GM21737 (cell line): ENCODE data around the gene BSND.
"Not testable (repeated sequence)": the region's sequence is repeated elsewhere in the genome, so short reads cannot be mapped to it uniquely, and the experiment has no call there.

Experiments used
- ATAC-seq: cut with Tn5 transposase; IDR thresholded peaks from one replicate; pipeline ENCODE4 v1.9.1; 2021; ENCODE audit warnings: mild to moderate bottlenecking, moderate library complexity; ENCODE audit not compliant: unreplicated experiment

Gene BSND

DNA sequence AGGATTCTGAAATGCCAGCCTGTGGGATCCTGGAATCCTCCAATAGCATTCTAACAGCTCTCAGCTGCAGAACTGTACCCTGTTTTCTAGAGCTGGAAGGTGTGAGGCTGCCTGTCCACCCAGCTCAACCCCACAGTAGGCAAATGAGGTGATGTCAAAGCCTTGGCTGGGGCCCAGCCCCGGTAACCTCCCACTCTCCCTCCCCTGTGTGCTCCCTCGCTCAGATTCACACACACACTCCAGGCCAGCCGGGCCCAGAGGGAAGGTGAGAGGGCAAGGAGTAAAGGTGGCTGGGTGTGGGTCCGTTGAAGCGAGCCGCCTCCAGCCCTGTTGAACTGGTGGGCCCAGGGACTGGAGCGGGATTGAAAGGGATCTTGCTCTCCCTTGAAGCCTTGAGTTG, at the start of gene BSND:
Gene BSND, plus strand, starts transcription at position 257 of the 400 bp plus-strand sequence. CDS start 254 bp downstream, outside the sequence.
- ATAC-seq, result no peak

DNA sequence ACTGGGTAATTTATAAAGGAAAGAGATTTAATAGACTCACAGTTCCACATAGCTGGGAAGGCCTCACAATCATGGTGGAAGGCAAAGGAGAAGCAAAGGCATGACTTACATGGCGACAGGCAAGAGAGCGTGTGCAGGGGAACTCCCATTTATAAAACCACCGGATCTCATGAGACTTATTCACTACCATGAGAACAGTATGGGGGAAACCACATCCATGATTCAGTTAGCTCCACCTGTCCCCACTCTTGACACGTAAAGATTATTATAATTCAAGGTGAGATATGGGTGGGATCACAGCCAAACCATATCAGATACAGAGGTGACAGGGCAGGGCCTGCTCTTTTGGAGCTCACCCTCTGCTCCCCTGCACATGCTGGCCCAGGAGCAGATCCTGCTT, 49.7 kb upstream of the BSND start:
- ATAC-seq, result no peak

DNA sequence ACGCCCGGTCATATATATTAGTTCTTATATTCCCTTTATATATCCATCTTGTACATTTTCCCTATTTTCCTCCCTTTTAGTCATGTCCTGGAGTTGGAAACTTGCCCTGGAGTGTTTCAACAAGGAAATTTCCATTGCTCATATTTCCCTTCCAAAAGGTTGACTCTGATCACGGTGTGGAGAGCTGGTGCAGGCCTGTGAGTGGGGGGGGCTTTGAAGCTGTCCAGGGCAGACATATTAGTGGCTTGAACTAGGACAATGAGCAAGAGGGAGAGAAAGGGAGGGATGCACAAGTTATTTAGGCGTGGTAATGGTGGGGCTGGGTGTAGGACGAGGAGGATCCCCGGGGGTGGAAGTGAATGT, 48.7 kb upstream of the BSND start:
- no peak for ATAC-seq

DNA sequence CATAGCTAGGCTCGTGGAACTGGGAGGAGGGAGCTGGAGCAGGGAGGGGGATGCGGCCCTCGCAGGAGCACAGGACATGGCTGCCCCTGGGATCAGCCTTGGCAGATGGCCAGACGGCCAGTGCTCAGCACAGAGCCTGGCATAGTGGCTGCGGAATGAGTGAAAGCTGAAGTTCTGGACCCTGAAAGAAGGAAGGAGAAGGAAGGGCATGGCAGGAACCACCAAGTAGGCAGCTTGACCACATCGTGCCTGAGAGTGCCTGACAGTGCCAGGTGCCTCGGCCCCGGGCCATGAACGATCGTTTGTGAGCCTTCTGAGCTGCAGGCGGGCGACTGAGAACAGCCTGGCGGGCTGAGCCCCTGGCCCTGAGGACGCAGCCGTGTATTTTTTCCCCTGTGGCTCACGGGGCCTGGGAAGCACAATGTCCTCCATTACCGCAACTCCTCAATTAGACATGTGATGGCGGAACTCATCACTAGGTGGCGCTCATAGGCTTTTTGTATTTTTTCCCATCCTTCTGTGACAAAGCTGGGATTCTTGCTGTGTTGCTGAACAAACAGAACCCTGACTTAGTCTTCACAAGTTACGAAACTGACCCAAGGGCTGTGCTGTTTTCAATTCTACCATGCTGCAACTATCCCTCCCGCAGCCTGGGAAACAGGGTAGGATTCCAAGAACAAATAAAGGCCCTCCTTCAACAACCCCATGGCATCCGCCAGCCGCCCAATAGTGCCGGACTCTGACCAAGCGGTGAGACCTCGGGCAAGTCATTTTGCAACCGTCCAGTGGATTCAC, 48.2 kb upstream of the BSND start:
- no peak for ATAC-seq

DNA sequence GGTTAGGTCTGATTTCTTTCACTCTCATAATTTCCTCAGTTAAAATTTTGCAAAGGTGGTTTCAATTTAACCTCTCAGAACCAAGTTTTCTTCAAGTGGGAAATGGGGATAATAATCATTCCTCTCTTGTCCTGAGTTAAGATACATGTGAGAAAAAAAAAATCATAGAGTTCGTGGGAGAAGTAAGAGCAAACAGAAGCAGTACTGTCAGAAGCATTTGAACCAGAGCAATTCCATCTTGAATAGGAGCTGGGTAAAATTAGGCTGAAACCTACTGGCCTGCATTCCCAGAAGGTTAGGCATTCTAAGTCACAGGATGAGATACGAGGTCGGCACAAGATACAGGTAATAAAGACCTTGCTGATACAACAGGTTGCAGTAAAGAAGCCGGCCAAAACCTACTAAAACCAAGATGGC, 46.9 kb upstream of the BSND start:
- ATAC-seq, result no peak

DNA sequence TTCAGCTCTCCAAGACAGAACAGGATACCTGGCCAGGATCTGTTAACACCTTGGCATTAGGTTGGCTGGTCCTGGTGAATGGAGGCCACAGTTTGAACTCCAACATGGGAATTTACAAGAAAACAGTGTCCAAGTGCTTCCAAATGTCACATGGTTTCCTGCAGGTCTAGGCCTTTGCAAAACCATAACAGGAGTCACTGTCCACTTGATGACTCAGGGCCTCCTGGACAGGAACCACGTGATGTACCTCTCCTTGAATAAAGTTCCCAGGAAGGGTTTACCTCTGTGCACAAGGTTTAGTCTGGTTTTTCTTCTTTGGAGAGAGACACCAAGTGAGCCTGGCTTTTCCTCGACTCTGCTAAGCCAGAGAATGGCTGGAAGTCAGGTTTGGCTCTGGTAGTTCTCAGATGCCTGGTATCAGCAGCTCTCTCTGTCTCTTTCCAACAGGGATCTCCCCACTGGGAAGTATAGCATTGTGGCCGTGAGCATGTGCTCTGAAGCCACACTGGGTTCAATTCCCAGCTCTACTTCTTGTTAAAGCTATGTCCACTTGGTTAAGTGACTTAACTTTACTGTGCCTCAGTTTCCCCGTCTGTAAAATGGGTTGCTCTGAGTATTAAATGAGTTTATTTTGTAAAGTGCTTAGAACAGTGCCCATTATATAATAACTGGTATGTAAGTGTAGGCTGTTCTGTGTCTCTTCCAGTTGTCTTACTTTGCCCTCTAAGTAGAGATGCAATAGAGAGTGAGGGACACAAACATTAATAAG, 45.6 kb upstream of the BSND start:
- no peak for ATAC-seq

DNA sequence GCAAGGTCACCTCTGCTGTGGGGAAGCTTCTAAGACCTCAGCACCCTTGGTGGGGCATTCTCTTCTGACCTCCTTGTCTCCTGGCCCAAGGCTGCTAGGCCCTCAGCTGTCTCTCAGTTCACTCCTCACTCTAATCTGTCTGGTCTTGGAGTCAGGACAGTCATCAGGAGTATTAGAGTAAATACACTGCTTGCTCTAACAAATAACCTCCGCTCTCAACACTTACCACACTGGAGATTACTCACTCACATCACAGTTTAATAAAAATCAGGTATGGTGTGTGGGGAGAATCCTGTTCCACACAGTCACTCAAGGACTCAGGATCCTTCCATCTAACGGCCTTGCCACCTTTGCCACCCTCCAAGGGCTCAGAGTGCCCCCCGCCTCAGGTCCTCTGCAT, 44.9 kb upstream of the BSND start:
- no peak for ATAC-seq

DNA sequence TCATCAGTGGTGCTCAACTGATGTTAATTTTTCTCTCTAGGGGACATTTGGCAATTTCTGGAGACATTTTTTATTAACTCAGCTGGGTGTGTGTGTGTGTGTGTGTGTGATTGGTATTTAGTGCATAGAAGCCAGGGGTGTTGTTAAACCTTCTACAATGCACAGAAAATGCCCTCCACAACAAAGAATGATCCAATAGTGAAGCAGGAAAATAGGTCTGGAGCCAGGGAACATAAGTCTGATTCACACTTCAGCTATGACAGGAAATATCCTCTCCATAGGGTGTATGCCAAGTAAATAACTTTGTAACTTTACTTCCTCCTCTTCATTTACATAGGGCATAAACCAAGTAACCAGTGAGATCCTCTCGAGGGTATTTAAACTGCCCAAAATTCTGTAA, 43.4 kb upstream of the BSND start:
- no peak for ATAC-seq

DNA sequence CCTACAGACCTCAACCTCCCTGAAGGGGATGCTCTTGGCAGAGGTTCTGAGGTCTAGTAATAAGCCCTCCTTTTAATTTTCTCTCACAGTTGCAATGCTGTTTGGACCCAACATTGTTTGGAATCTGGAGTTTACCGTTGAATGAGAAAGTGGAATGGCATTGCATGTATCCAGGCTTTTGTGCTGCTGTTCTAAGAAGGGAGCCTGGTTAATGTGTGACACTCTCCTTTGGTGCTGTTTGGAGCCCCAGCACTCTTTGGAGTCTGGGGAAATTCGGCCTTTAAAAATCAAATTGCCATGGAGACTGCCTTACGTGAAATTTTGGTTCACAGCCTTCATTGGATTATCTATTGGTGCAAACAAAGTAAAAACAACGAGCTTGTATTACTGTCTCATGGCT, 42.0 kb upstream of the BSND start:
- ATAC-seq, result no peak

DNA sequence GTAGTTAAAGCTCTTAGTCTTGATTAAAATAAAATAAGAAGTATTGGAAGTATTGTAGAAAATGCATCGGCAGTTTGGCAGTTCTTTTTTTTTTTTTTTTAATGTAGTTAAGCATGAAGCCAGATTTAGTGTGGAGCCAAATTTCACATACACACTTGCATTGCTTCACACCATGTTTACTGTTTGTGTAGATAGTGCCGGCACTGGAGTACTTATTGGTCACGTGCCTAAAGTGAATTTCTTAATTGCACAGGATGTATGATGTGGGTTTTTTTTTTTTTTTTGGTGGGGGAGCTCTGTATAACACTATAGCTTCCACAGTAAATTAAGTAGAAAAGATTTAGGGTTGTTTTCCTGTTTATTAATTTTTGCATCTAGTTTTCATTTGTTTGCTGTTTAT, 39.5 kb upstream of the BSND start:
- no peak for ATAC-seq

DNA sequence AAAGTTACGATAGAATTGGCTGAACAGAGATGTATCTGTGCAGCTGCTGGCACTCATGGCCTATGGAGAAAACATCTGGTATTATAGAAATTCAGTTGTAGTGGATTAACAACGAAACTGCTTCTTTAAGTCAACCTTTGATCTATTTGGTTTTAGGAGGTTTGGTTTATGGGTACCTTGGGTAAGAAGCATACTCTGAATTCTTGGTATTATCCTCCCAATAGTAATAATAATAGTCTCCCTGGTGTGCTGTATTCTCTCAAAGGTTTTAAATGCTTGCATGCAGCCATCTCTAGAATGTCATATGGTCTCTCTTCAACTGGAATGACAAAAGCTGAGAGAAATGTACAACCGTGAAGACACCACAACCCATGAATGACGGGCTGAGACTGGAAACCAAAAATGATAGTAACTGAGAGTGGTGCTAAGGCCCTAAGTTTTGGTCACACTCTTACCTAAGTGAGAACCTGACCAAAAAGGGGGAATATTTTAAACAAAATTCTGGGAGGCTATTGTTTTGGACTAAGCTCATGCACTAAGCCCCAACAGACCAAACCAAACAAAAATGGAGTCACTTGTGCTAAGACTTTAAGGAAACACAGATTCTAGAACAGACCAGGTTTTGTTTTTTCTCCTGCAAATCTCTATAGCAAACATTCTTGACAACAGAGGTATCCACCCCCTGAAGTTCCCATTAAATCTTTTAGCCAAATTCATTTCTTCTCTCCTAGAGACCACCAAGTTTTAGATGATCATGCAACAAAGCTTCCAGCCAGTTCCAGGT, 35.9 kb upstream of the BSND start:
- ATAC-seq, result no peak

DNA sequence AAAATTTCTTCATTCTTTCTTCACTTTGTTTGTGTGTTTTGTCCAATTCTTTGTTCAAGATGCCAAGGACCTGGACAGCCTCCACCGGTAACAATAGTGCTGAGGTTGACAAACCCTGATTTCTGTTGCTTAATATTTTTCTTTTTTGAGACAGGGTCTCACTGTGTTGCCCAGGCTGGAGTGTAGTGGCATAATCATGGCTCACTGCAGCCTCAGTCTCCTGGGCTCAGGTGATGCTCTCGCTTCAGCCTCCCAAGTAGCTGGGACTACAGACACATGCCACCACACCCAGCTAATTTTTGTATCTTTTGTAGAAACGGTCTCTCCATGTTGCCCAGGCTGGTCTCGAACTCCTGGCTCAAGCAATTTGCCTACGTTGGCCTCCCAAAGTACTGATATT, 34.9 kb upstream of the BSND start:
- not testable (repeated sequence) for ATAC-seq

DNA sequence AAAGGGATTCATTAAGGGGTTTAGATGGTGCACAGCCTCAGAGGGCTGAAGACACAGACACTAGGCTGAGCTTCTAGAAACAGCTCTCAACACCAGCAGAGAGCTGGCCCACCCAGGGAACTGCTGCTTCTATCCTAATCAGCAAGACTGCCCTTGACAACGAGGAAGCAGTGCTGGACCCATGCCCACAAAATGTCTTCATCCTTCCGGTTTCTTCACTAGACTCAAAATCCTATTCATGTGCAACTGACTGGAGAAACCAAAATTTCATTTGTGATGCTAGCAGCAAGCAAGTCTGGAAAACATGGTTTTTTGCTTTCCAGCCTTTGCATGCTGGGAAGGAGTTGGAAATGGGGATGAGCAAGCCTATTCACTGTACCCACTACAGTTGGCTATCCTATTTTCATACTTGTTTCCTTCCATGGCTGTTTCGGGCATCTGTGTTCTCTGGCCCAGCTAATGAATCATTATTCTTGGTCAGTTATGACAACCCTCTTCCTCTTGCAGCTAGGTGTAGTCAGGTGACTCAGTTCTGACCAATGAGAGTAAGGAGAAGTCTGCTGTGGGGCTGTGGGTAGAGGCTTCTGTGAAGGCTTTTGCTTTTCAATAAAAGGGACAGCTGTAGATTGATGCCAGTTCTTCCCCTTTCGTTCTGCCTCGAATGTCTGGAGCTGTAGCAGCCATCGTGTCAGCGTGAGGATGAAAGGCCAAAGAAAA, 33.0 kb upstream of the BSND start:
- ATAC-seq, result peak; percentile 80

DNA sequence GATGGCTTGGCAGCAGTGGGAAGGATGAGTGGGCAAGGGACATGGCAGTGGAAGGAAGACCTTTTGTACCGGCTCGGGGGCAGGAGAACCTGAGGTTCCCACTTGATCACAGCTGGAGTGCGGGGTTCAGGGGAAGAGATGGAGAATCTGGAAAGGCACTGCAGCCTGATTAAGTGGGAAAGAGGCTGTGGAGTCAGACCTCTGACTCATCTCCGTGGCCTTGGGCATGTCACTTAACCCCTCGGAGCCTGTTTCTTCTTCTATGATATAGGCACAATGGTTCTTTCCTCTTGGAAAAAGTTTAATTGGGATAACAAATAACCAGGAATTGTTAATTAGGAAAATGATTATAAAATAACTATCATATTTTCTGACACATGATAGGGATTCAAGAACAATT, 31.4 kb upstream of the BSND start:
- no peak for ATAC-seq

DNA sequence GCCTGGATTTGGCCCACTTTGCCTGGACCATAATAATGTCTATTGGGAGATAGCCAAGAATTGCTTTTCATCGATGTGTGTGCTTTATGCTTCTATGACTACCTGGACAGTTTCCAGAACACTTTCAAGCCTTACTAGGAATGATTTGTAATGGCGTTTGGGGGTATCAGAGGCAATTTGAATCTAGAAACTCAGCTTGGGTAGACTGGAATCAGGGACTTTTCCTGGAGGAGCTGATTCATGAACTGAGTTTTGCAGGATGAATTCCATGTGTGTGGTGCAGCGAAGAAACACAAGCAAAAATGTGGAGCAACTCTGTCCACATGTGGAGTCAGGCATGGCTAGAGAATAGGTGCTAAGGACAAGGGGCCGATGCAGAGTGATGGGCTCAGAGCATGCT, 30.2 kb upstream of the BSND start:
- no peak for ATAC-seq

DNA sequence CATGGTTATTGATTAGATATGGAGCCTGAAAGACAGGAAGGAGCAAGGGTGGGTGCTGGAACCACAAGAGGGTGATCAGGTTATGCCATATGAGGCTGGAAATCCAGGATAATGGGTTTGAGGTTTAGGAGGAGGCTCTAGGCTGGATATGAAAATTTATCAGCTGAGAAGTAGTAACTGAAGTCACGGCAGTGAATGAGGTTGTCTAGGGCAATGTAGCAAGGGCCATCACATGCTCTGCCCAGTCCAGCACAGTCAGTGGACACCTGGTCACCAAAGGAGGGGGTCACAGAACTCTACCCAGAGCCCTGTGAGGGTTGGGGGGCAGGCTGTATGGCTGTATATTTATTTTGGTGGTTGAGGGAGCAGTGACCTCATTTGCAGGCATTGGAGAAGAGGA, 28.9 kb upstream of the BSND start:
- no peak for ATAC-seq

DNA sequence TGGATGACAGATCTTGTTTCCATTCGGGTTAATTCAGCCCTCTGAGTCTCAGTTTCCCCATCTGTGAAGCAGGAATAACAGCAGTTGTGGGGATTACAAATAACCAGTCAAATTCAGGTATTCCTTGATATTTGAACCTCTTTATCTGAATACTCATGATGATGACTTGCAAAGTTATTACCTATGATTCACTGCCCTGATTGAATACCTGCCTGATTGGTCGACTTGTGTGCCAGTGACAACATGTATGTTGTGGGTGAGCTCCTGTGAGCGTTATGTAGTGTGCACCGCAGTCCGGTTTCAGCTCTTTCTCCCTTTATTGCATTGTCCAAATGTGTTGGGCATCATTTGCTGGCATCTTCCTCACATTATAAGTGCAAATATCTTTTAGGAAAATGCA, 27.8 kb upstream of the BSND start:
- peak; percentile 17 for ATAC-seq

DNA sequence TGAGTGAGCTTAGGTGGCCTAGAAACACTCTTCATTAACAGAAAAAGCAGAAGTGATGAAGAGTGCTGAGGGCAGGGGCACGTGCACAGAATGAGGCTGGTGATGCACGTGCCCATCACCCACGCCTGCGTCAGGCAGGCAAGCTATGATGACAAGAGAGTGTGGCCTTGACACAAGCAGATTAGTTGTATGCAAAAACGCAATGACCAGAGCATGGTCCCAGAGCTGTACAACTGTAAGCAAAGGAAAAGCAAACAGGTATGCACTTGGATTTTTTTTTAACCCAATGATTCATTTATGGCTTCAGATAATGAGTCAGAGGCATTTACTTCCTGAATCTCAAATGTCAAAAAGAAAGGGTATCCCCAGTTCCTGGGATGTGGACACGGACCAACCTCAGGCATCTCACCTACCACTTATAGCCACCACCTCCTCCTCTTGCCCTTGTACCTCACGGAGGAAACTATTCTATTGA, 27.4 kb upstream of the BSND start:
- peak; percentile 66 for ATAC-seq

DNA sequence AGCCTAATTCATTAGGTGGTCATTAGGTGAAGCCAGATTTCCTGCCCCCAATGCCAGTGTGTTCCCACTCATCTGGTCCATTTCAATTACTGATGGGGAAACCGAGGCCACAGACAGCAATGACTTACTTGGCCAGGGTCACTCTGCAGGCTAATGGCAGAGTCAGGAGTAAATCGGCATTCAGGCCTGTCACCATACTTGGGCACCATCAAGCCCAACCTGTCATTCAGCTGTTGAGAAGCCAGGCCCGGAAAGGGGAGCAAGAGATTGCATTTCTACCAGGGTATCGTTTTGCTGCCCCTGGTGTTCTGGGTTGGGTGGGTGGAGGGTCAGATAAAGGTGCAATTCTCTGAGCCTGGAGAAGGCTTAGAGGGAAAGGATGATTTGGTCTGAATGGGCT, 26.3 kb upstream of the BSND start:
- no peak for ATAC-seq

DNA sequence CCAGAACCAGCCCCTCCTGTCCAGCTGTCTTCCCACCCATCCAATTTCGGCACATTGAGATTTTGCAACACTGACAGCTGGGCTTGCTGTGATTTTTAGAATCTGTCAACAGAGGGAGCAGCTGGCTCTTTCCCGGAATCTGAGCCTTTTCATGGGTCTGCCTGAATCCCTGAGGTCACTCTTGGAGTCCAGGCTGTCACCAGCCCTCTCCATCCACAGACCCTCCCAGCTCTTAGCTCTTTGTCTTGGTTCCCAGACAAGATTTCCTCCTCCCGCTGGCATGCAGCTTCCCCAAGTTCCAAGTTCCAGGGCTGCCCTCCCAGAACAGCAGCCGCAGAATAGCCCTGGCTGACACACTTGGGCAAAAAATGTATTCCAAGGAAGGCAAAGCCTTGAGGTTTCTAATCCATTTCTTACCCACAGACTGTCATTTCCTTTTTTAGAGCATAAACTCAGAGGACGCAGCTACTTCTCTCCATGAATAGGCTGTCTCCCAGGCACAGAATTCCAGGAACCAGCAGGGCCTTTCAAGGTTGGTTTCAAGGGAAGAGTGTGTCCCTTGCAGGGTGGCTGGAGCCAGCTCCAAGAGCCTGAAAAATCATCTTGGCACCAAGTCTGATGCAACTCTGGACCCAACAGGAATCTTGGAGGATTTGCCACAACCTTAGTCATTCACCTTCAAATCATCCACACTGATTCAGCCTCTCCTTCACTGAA, 25.4 kb upstream of the BSND start:
- no peak for ATAC-seq
